Panc1 (cell line): Measurements from ENCODE around the gene TBC1D10A. TPM values are rescaled to one million over a fixed set of nuclear protein-coding genes. Genes with fewer than 3 reads are reported as not detected.

Source experiments
- ATAC-seq: fragments of 200-7000 bp; cut with Tn5 transposase; 2 replicates; pipeline ENCODE4 v1.9.1; 2020; ENCODE audit warnings: mild to moderate bottlenecking, moderate library complexity
- BruUV-seq: library from RNA; stranded (reverse); fragments of 400-500 nt; replicated peaks from 2 replicates; lab custom pipeline; 2021; lab: Mats Ljungman, UMichigan
- CTCF ChIA-PET: fragments of 300-600 bp; sonication (Branson Sonifier 250); formaldehyde crosslinking; loops from one replicate; lab custom pipeline; 2022; ENCODE audit warnings: antibody characterized with exemption; lab: Charles Lee
- POLR2A ChIA-PET: fragments of 300-600 bp; sonication (Branson Sonifier 250); formaldehyde crosslinking; loops from one replicate; lab custom pipeline; 2022; ENCODE audit warnings: antibody characterized with exemption; lab: Charles Lee
- DNase-seq: peaks from one replicate; pipeline ENCODE4 v3.0.0-alpha.2; 2010; ENCODE audit warnings: low read depth, low spot score
- H3K27ac ChIP-seq: 2 replicates; pipeline ENCODE4 v1.5.1; 2011; ENCODE audit warnings: mild to moderate bottlenecking, low read length, inconsistent platforms
- H3K27me3 ChIP-seq: fragments of 200-500 bp; sonication (Bioruptor generic); 2 replicates; pipeline ENCODE4 v1.6.0; 2014; ENCODE audit warnings: low read length, inconsistent platforms; ENCODE audit not compliant: control insufficient read depth, insufficient read depth
- H3K36me3 ChIP-seq: fragments of 200-500 bp; sonication (Bioruptor generic); 2 replicates; pipeline ENCODE4 v1.5.1; 2014; ENCODE audit warnings: inconsistent platforms, mild to moderate bottlenecking, low read length, moderate library complexity; ENCODE audit not compliant: control insufficient read depth, insufficient read depth
- H3K4me1 ChIP-seq: 2 replicates; pipeline ENCODE4 v1.5.1; 2011; ENCODE audit warnings: inconsistent platforms, mild to moderate bottlenecking, low read length, moderate library complexity; ENCODE audit not compliant: control insufficient read depth, insufficient read depth
- H3K4me3 ChIP-seq, 2 experiments: 2 replicates each; pipeline ENCODE4 v1.5.1; 2011 to 2012; ENCODE audit warnings: low read depth in 2 of 2, low read length in 2 of 2, mild to moderate bottlenecking in 2 of 2, inconsistent platforms in 1 of 2, moderate library complexity in 1 of 2
- H3K9me3 ChIP-seq: fragments of 200-500 bp; sonication (Bioruptor generic); 2 replicates; pipeline ENCODE4 v1.5.1; 2014; ENCODE audit warnings: low read depth, mild to moderate bottlenecking, inconsistent platforms, low read length, moderate library complexity; ENCODE audit not compliant: control insufficient read depth, insufficient read depth
- CTCF ChIP-seq: fragments of 450-650 bp; IDR thresholded peaks from 2 replicates; pipeline ENCODE4 v1.5.1; 2017; ENCODE audit warnings: mild to moderate bottlenecking
- POLR2AphosphoS5 ChIP-seq: IDR thresholded peaks from 2 replicates; pipeline ENCODE4 v1.6.1; 2012; ENCODE audit warnings: mild to moderate bottlenecking, low read depth, low read length, moderate library complexity
- REST ChIP-seq, 2 experiments: IDR thresholded peaks; 2 replicates each; pipeline ENCODE4 v1.6.1; 2011 to 2012; ENCODE audit warnings: low read depth in 2 of 2, control low read depth in 1 of 2, low read length in 1 of 2, mild to moderate bottlenecking in 1 of 2, moderate library complexity in 1 of 2; ENCODE audit not compliant: insufficient read depth in 1 of 2
- SIN3A ChIP-seq: IDR thresholded peaks from 2 replicates; pipeline ENCODE4 v1.6.1; 2012; ENCODE audit warnings: low read depth, mild to moderate bottlenecking, low read length, moderate library complexity, borderline replicate concordance; ENCODE audit not compliant: insufficient read depth
- TCF7L2 ChIP-seq: IDR thresholded peaks from 2 replicates; pipeline ENCODE4 v1.6.1; 2011; ENCODE audit warnings: mild to moderate bottlenecking, low read depth, low read length, inconsistent platforms
- in situ Hi-C: cut with HindIII; loops from 2 replicates; pipeline ENCODE4 v1.10.0; 2016; ENCODE audit warnings: low sequenced_read_pairs, low pct_unique_long_range_greater_than_20kb
- intact Hi-C: fragments of 100-400 bp; cut with micrococcal nuclease; formaldehyde crosslinking; loops from one replicate; pipeline ENCODE4 v1.10.0; 2022; ENCODE audit not compliant: unreplicated experiment
- total RNA-seq: library from RNA; stranded (reverse); gene quantifications from one replicate; pipeline ENCODE4 v1.2.1, GENCODE V29; 2021; ENCODE audit not compliant: unreplicated experiment

Gene TBC1D10A
- total RNA-seq, 1 experiment from 2014 or later, result 14.9 TPM

- BruUV-seq, result no TSS peak
- Histone ChIP-seq H3K4me3 (no peak overlapping the region), H3K27ac (no peak overlapping the region), H3K27me3 (no peaks in the 10 kb centered on the region), H3K9me3 (no peaks in the 10 kb centered on the region), H3K36me3 (no peaks in the 10 kb centered on the region), H3K4me1 (peaks cover under 1% of the 10 kb centered on the region; the same call in 1 of the 2 replicates)
- ChIA-PET CTCF (no interaction called here), POLR2A (no interaction called here)
- no peak for TF ChIP-seq SIN3A
- no peak for TF ChIP-seq CTCF
- in situ Hi-C loops, result no loop called here
- DNase-seq, result no peak
- intact Hi-C loops, result no loop called here
- ATAC-seq, result no peak
These were observed 30.4 kb downstream of the TBC1D10A start for GRCh38 chr22:30296324-30296723.

- Histone ChIP-seq H3K4me3 (no peak overlapping the region), H3K36me3 (no peaks in the 10 kb centered on the region), H3K27ac (no peak overlapping the region), H3K9me3 (no peaks in the 10 kb centered on the region), H3K27me3 (no peaks in the 10 kb centered on the region), H3K4me1 (peaks cover 8% of the 10 kb centered on the region)
- ATAC-seq (no peak), DNase-seq (no peak)
- CTCF ChIA-PET, result no interaction called here
- TF ChIP-seq TCF7L2 (no peak), POLR2AphosphoS5 (no peak), CTCF (no peak), REST (IDR thresholded peaks at IDR 0.05; ENCODE audit: insufficient read depth in 1 of 2, low read depth in 2 of 2, low read length in 1 of 2) (no peak), SIN3A (no peak)
- POLR2A ChIA-PET, result no interaction called here
- BruUV-seq, result no TSS peak
- in situ Hi-C loops, result no loop called here
- intact Hi-C loops, result no loop called here
These were observed 31.2 kb downstream of the TBC1D10A start for GRCh38 chr22:30295576-30295975.
